Liver (tissue), 9 donors: ENCODE data around the gene TEK. TPM values are rescaled to one million over a fixed set of nuclear protein-coding genes. Genes with fewer than 3 reads are reported as not detected.

Source experiments
- DNase-seq: peaks from one replicate; pipeline ENCODE4 v3.0.0-alpha.2; 2017; ENCODE audit warnings: low spot score
- H3K27ac ChIP-seq, 2 donors: one replicate each; pipeline ENCODE4 v1.7.0; 2013; ENCODE audit warnings: inconsistent platforms in 2 of 2, low read length in 2 of 2, control low read depth in 1 of 2, low read depth in 1 of 2, mild to moderate bottlenecking in 1 of 2
- H3K27me3 ChIP-seq, 4 donors: one replicate each; pipeline versions ENCODE4 v1.6.1 to v1.7.0; 2013; ENCODE audit warnings: low read length in 3 of 4, inconsistent platforms in 1 of 4, mild to moderate bottlenecking in 1 of 4, moderate library complexity in 1 of 4; ENCODE audit not compliant: control insufficient read depth in 4 of 4, insufficient read depth in 4 of 4
- H3K36me3 ChIP-seq, 4 donors: one replicate each; pipeline versions ENCODE4 v1.6.1 to v1.7.0; 2013; ENCODE audit warnings: low read length in 3 of 4, mild to moderate bottlenecking in 3 of 4, low read depth in 1 of 4, moderate library complexity in 1 of 4; ENCODE audit not compliant: control insufficient read depth in 4 of 4, insufficient read depth in 3 of 4
- H3K4me1 ChIP-seq, 4 donors: one replicate each; pipeline versions ENCODE4 v1.6.1 to v1.7.0; 2013; ENCODE audit warnings: low read length in 3 of 4, mild to moderate bottlenecking in 3 of 4, moderate library complexity in 1 of 4; ENCODE audit not compliant: control insufficient read depth in 4 of 4, insufficient read depth in 4 of 4
- H3K4me3 ChIP-seq, 3 donors: one replicate each; pipeline versions ENCODE4 v1.6.1 to v1.7.0; 2013; ENCODE audit warnings: low read length in 3 of 3, control low read depth in 1 of 3, low read depth in 1 of 3, mild to moderate bottlenecking in 1 of 3
- H3K9ac ChIP-seq, 2 donors: one replicate each; pipeline ENCODE4 v1.7.0; 2013; ENCODE audit warnings: low read length in 2 of 2, mild to moderate bottlenecking in 2 of 2, moderate library complexity in 2 of 2, control low read depth in 1 of 2, low read depth in 1 of 2
- H3K9me3 ChIP-seq, 4 donors: one replicate each; pipeline versions ENCODE4 v1.6.1 to v1.7.0; 2013; ENCODE audit warnings: low read length in 3 of 4; ENCODE audit not compliant: control insufficient read depth in 4 of 4
- EGR1 ChIP-seq, 2 donors: IDR thresholded peaks; 2 replicates each; pipeline ENCODE4 v1.6.1; 2016 to 2018; ENCODE audit warnings: antibody characterized with exemption in 2 of 2, low read depth in 2 of 2
- FOXA1 ChIP-seq: IDR thresholded peaks from 2 replicates; pipeline ENCODE4 v1.6.1; 2016; ENCODE audit warnings: antibody characterized with exemption
- FOXA2 ChIP-seq: IDR thresholded peaks from 2 replicates; pipeline ENCODE4 v1.6.1; 2016; ENCODE audit warnings: antibody characterized with exemption
- GABPA ChIP-seq, 2 donors: IDR thresholded peaks in 1 of 2; conservative IDR thresholded peaks in 1 of 2; 2 replicates each; pipeline ENCODE4 v1.6.1; 2016; ENCODE audit warnings: antibody characterized with exemption in 2 of 2, mild to moderate bottlenecking in 1 of 2, moderate library complexity in 1 of 2
- HNF4A ChIP-seq, 2 donors: conservative IDR thresholded peaks; 2 replicates each; pipeline ENCODE4 v1.6.1; 2016; ENCODE audit warnings: antibody characterized with exemption in 2 of 2, mild to moderate bottlenecking in 2 of 2
- HNF4G ChIP-seq: IDR thresholded peaks from 2 replicates; pipeline ENCODE4 v1.6.1; 2016; ENCODE audit warnings: antibody characterized with exemption
- JUND ChIP-seq, 2 donors: IDR thresholded peaks; 2 replicates each; pipeline ENCODE4 v1.6.1; 2016; ENCODE audit warnings: antibody characterized with exemption in 2 of 2
- NR2F2 ChIP-seq: IDR thresholded peaks from 2 replicates; pipeline ENCODE4 v1.6.1; 2016; ENCODE audit warnings: antibody characterized with exemption
- RXRA ChIP-seq, 2 donors: IDR thresholded peaks; 2 replicates each; pipeline ENCODE4 v1.6.1; 2017 to 2018; ENCODE audit warnings: antibody characterized with exemption in 2 of 2, mild to moderate bottlenecking in 1 of 2
- SP1 ChIP-seq: IDR thresholded peaks from 2 replicates; pipeline ENCODE4 v1.6.1; 2018; ENCODE audit warnings: antibody characterized with exemption, mild to moderate bottlenecking
- TAF1 ChIP-seq: conservative IDR thresholded peaks from 2 replicates; pipeline ENCODE4 v1.6.1; 2016; ENCODE audit warnings: antibody characterized with exemption, mild to moderate bottlenecking
- YY1 ChIP-seq: IDR thresholded peaks from 2 replicates; pipeline ENCODE4 v1.6.1; 2016; ENCODE audit warnings: antibody characterized with exemption, mild to moderate bottlenecking
- WGBS: extraction: QIAGEN DNeasy Blood & Tissue Kit; methylation state at CpG from one replicate; pipeline ENCODE4 v1.1.7; 2013; 5-methylcytosine and 5-hydroxymethylcytosine counted together
- polyA plus RNA-seq, 2 donors: library from polyadenylated mRNA; stranded (reverse) in 1 of 2; unstranded in 1 of 2; fragments of 200-250 nt in 1 of 2; fragments of >200 nt in 1 of 2; fragmentation: Nextera tagmentation in 1 of 2; extraction: Ambion mirVana in 1 of 2; gene quantifications; one replicate each; pipeline versions ENCODE4 v1.2.1 to v1.2.3, GENCODE V29; 2013 to 2015
- total RNA-seq, 2 donors: library from RNA; depleted of rRNA; stranded (reverse); fragments of >200 nt; gene quantifications; one replicate each; pipeline ENCODE4 v1.2.3, GENCODE V29; 2014
- TF ChIP-seq, protein P1 (sequence below): IDR thresholded peaks from 2 replicates; pipeline ENCODE4 v1.6.1; 2016; ENCODE audit warnings: antibody characterized with exemption
- TF ChIP-seq, protein P2 (sequence below): IDR thresholded peaks from 2 replicates; pipeline ENCODE4 v1.6.1; 2016; ENCODE audit warnings: antibody characterized with exemption
- TF ChIP-seq, protein P3 (sequence below): IDR thresholded peaks from 2 replicates; pipeline ENCODE4 v1.6.1; 2016; ENCODE audit warnings: antibody characterized with exemption
- TF ChIP-seq, protein P4 (sequence below): fragments of 150-350 bp; IDR thresholded peaks from 2 replicates; pipeline ENCODE4 v1.5.1; 2017; ENCODE audit warnings: improper control_type of control experiment, low read depth, low read length; ENCODE audit not compliant: missing input control
- TF ChIP-seq, protein P5 (sequence below): IDR thresholded peaks from 2 replicates; pipeline ENCODE4 v1.6.1; 2016; ENCODE audit warnings: antibody characterized with exemption, mild to moderate bottlenecking
- donor health status: healthy.
- donor health status: healthy.
- donor health status: healthy.
- donor health status: healthy.
- donor health status: healthy.

The TEK gene
- total and polyA plus RNA-seq, 4 donors: 2.9 to 13.8 (median 8.4) TPM

DNA sequence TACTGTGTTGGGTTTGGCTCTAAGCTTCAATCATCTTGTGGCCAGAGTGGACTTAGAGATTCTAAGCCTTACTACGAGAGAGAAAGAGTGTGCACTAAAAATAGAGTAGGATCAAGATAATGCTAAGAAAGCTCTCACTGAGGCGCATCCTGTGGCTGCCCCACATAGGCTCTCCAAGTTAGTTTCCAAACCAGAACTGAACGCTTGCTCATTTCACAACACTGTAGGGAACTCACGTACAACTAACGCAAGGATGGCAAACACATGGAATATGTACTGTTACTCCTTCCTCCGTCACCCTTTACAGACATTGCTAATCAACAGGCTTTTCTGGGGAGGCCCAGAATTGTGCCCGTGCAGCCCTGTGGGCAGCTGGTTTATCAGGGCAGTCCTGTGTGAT lies 97.0 kb downstream of the TEK start:
- WGBS: 79% methylated on average over 7 of the region's 7 CpGs

DNA sequence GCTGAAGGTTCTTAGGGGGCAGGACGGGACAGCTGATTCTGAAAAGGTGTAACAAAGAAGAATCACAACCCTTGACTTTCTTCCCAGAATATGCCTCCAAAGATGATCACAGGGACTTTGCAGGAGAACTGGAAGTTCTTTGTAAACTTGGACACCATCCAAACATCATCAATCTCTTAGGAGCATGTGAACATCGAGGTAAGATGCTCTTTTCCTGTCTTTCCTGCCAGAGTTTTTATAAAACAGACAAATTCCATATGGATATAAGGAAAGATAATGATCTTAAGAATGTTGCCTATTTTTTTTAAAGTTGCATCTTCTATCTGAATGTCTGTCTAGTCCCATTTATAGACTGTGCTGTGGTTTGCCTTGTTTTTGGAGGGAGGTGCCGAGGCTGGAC lies 100.0 kb downstream of the TEK start:
- 72% methylated on average over 3 of the region's 3 CpGs for WGBS
- no peak for TF ChIP-seq JUND (IDR thresholded peaks at IDR 0.05)
- TF ChIP-seq GABPA (IDR thresholded peaks at IDR 0.05 in 1 of 2, conservative IDR thresholded peaks at IDR 0.05 in 1 of 2): no peak
- TF ChIP-seq, protein P1, sequence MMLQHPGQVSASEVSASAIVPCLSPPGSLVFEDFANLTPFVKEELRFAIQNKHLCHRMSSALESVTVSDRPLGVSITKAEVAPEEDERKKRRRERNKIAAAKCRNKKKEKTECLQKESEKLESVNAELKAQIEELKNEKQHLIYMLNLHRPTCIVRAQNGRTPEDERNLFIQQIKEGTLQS: no peak
- TF ChIP-seq SP1: no peak
- TF ChIP-seq YY1: no peak
- TF ChIP-seq, protein P2, sequence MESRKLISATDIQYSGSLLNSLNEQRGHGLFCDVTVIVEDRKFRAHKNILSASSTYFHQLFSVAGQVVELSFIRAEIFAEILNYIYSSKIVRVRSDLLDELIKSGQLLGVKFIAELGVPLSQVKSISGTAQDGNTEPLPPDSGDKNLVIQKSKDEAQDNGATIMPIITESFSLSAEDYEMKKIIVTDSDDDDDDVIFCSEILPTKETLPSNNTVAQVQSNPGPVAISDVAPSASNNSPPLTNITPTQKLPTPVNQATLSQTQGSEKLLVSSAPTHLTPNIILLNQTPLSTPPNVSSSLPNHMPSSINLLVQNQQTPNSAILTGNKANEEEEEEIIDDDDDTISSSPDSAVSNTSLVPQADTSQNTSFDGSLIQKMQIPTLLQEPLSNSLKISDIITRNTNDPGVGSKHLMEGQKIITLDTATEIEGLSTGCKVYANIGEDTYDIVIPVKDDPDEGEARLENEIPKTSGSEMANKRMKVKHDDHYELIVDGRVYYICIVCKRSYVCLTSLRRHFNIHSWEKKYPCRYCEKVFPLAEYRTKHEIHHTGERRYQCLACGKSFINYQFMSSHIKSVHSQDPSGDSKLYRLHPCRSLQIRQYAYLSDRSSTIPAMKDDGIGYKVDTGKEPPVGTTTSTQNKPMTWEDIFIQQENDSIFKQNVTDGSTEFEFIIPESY: no peak
- no peak for TF ChIP-seq FOXA1
- TF ChIP-seq, protein P3, sequence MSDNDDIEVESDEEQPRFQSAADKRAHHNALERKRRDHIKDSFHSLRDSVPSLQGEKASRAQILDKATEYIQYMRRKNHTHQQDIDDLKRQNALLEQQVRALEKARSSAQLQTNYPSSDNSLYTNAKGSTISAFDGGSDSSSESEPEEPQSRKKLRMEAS: no peak
- TF ChIP-seq TAF1: no peak
- TF ChIP-seq HNF4G: no peak
- TF ChIP-seq EGR1 (IDR thresholded peaks at IDR 0.05; ENCODE audit: low read depth in 2 of 2): no peak
- TF ChIP-seq RXRA (IDR thresholded peaks at IDR 0.05): no peak
- TF ChIP-seq NR2F2: no peak
- TF ChIP-seq FOXA2: no peak
- TF ChIP-seq, protein P4, sequence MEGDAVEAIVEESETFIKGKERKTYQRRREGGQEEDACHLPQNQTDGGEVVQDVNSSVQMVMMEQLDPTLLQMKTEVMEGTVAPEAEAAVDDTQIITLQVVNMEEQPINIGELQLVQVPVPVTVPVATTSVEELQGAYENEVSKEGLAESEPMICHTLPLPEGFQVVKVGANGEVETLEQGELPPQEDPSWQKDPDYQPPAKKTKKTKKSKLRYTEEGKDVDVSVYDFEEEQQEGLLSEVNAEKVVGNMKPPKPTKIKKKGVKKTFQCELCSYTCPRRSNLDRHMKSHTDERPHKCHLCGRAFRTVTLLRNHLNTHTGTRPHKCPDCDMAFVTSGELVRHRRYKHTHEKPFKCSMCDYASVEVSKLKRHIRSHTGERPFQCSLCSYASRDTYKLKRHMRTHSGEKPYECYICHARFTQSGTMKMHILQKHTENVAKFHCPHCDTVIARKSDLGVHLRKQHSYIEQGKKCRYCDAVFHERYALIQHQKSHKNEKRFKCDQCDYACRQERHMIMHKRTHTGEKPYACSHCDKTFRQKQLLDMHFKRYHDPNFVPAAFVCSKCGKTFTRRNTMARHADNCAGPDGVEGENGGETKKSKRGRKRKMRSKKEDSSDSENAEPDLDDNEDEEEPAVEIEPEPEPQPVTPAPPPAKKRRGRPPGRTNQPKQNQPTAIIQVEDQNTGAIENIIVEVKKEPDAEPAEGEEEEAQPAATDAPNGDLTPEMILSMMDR: no peak
- TF ChIP-seq, protein P5, sequence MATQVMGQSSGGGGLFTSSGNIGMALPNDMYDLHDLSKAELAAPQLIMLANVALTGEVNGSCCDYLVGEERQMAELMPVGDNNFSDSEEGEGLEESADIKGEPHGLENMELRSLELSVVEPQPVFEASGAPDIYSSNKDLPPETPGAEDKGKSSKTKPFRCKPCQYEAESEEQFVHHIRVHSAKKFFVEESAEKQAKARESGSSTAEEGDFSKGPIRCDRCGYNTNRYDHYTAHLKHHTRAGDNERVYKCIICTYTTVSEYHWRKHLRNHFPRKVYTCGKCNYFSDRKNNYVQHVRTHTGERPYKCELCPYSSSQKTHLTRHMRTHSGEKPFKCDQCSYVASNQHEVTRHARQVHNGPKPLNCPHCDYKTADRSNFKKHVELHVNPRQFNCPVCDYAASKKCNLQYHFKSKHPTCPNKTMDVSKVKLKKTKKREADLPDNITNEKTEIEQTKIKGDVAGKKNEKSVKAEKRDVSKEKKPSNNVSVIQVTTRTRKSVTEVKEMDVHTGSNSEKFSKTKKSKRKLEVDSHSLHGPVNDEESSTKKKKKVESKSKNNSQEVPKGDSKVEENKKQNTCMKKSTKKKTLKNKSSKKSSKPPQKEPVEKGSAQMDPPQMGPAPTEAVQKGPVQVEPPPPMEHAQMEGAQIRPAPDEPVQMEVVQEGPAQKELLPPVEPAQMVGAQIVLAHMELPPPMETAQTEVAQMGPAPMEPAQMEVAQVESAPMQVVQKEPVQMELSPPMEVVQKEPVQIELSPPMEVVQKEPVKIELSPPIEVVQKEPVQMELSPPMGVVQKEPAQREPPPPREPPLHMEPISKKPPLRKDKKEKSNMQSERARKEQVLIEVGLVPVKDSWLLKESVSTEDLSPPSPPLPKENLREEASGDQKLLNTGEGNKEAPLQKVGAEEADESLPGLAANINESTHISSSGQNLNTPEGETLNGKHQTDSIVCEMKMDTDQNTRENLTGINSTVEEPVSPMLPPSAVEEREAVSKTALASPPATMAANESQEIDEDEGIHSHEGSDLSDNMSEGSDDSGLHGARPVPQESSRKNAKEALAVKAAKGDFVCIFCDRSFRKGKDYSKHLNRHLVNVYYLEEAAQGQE: no peak
- Histone ChIP-seq H3K4me3 (no peak overlapping the region), H3K9ac (no peak overlapping the region), H3K4me1 (no peaks in the 10 kb centered on the region), H3K27ac (no peak overlapping the region), H3K9me3 (no peaks in the 10 kb centered on the region), H3K36me3 (no peaks in the 10 kb centered on the region), H3K27me3 (peaks cover 0 to 4% (median 0%) of the 10 kb centered on the region in 4 donors)
- DNase-seq: no peak

More for the DNA sequence above, 97.0 kb downstream of the TEK start:
- DNase-seq: no peak
- H3K36me3 ChIP-seq: no peaks in the 10 kb centered on the region
- no peak overlapping the region for H3K27ac ChIP-seq
- H3K9ac ChIP-seq: no peak overlapping the region
- no peaks in the 10 kb centered on the region for H3K9me3 ChIP-seq
- TF ChIP-seq JUND (IDR thresholded peaks at IDR 0.05): no peak
- no peak for TF ChIP-seq FOXA2
- TF ChIP-seq, protein P2: no peak
- TF ChIP-seq EGR1 (IDR thresholded peaks at IDR 0.05; ENCODE audit: low read depth in 2 of 2): no peak
- TF ChIP-seq TAF1: no peak
- no peak for TF ChIP-seq NR2F2
- TF ChIP-seq RXRA (IDR thresholded peaks at IDR 0.05): no peak
- no peak for TF ChIP-seq HNF4G
- no peak for TF ChIP-seq GABPA (IDR thresholded peaks at IDR 0.05 in 1 of 2, conservative IDR thresholded peaks at IDR 0.05 in 1 of 2)
- TF ChIP-seq HNF4A (conservative IDR thresholded peaks at IDR 0.05): no peak
- H3K4me1 ChIP-seq: no peaks in the 10 kb centered on the region
- H3K4me3 ChIP-seq: no peak overlapping the region
- no peaks in the 10 kb centered on the region for H3K27me3 ChIP-seq
